HuH-7 (cell line): ENCODE data around the gene ABHD16A.

Experiments
- DNase-seq: peaks from one replicate; pipeline ENCODE4 v3.0.0; 2011; ENCODE audit warnings: low spot score

ABHD16A gene

GRCh38 chr6:31730631-31731086 lies 27.5 kb upstream of the ABHD16A start:
- DNase-seq = no peak

GRCh38 chr6:31729979-31730630 lies 27.0 kb upstream of the ABHD16A start:
- peak; percentile 74 for DNase-seq

DNA sequence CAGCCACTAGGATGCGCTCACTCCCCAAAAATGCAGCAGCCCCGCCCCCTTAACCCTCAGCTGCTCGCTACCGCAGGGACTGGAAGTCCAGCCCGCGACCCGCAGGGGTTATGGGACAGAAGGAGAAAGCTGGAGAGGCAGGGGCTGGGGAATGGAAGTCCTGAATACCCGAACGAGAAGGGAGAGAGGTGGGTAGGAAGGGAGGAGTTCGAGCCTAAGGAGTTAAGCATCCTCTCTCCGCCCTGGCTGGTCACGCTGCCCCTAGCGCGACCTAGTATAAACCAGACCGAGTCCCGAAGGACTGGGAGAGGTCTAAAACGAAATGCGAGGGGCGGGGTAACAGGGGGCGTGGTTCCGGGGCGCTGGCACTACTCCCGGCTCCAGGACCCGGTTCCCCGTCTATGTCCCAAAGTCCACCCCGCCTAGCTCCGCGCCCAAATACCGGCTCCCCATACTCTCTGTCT lies 26.4 kb upstream of the ABHD16A start:
- DNase-seq = peak; percentile 84

GRCh38 chr6:31728767-31729514 lies 25.8 kb upstream of the ABHD16A start, which contains the start of gene DDAH2:
TSS of gene DDAH2 (minus strand) at chr6:31729299. CDS start at chr6:31729161, 138 bp downstream.
- DNase-seq = no peak

DNA sequence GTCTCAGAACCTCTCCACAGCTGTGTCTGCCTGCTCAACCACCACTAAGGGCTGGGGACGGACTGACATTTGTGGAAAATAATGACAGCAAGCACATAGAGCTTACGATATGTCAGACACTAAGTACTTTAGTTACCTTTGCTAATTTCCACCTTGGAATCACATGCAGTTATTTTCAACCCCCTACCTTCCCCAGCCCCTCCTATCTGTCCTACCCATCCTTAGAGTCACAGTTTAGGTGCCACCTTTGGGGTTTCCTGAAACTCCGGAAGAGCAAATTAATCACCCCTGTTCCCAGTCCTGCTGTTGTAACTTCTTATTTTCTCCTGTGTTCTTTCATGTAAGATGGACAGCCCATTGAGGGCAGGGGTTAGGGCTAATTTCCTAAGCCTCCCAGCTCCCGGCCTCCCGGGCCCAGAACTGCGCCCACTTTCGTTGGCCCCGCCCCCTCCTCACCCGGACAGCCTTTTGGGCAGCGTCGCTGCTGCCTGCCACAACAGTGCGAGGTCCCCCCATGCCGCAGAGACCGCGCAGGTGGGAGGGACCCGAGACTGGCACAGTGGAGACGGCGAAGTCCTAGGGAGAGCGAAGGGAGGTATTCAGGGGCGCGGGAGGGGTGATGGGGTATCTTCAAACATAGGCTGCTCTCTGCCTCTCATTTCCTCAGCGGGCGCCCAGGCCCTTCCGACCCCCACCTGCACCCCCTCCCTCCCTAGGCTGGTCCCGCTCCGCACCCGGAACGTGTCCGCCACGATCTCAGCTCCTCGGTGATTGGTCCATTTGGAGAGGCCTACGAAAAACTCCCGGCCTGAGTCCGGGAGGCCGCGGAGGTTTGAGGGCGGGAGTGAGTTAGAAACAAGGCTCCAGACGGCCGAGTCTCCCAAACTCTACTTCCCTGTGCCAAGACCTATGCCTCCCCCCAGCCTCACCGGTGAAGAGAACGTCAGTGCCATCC lies 24.9 kb upstream of the ABHD16A start:
- no peak for DNase-seq

- no peak for DNase-seq
These were observed 24.1 kb upstream of the ABHD16A start for GRCh38 chr6:31727034-31727716.

- DNase-seq = no peak
These were observed 22.6 kb upstream of the ABHD16A start for GRCh38 chr6:31725502-31726350.

DNA sequence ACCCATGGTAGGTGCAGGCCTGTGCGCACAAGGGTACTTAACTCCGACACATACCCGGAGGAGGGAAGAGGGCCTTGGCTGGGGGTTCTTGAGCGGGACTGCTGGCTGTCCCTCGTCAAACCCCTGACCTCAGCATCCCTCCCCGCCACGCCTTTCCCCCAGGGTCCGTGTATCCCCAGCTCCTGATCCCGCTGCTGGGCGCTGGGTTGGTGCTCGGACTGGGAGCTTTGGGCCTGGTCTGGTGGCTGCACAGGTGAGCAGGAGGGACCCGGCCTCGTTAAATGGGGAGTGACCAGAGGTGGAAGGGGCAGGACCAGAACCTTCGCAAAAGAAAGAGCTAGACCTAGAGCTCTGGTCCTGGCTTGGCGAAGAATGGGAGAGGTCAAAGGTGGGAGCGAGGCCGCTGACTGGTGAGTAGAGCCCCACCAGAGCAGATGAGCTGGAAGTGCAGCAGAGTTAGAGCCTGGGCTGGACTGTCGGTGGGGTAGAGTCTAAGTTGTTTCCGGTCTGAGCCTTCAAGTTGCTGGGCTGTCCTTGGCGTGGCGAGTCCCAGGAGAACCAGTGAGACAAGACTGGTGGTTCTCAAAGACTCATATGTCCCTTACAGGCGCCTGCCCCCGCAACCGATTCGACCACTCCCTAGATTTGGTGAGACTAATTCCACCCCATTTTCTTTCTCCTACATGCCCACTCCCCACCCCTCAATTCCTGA lies 21.0 kb upstream of the ABHD16A start:
- no peak for DNase-seq

DNA sequence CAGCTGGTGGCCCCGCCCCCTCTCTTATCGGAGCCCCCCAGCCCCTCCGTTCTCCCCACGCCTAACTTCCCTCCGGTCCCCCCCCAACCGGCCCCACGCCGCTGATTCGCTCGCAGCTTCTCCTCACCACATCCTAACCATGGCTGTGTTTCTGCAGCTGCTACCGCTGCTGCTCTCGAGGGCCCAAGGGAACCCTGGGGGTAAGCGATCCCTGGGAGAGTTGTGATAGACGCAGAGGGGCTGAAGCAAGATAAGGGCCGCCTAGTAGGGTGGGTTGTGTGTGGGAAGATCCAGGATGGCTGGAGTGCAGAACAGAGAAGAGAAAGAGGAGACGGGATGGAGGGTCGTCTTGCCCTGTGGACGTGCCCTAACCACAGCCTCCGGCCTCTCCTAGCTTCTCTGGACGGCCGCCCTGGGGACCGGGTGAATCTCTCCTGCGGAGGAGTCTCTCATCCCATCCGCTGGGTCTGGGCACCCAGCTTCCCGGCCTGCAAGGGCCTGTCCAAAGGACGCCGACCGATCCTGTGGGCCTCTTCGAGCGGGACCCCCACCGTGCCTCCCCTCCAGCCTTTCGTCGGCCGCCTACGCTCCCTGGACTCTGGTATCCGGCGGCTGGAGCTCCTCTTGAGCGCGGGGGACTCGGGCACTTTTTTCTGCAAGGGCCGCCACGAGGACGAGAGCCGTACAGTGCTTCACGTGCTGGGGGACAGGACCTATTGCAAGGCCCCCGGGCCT lies 20.3 kb upstream of the ABHD16A start, which contains the start of gene MPIG6B:
TSS of gene MPIG6B (plus strand) at position 129 of the 735 bp plus-strand sequence. CDS start at position 140, 11 bp downstream.
- DNase-seq = no peak

GRCh38 chr6:31722173-31722572 lies 19.0 kb upstream of the ABHD16A start:
- no peak for DNase-seq

DNA sequence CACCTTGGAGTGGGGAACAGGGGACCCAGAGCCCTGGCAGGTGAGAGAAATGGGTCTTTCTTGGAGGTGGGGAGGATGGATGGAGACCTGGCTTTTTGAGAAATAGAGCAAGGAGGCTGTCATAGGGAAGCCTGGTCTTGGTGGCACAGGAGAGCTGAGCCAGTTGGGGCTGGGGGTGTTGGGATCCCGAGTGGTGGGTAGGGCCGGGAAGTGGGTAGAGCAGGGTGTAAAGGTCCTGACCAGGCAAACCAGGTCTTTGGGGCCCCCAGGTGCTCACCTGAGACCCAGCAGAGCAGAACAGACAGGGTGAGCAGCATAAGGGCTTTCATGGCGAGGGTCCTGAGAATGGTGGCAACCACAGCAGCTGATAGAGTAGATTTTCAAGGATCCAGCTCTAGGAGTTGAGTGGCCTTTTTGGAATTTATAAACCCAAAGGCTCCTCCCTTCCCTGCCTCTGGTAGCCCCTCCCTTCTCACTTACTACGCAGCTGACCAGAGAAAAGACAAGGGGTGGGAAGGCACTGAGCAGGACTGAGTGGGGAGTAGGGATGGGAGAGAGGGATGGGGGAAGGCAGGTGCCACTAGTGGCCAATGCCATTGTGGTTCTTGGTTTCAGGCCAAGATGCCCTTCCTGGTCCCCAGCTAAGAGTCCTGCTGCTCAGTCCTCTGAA lies 18.4 kb upstream of the ABHD16A start, which contains the start of gene LY6G6C:
TSS of gene LY6G6C (minus strand) at position 396 of the 670 bp plus-strand sequence. CDS start at position 329, 67 bp downstream.
- no peak for DNase-seq

- DNase-seq = no peak
These were observed 17.2 kb upstream of the ABHD16A start for GRCh38 chr6:31720196-31720770.

DNA sequence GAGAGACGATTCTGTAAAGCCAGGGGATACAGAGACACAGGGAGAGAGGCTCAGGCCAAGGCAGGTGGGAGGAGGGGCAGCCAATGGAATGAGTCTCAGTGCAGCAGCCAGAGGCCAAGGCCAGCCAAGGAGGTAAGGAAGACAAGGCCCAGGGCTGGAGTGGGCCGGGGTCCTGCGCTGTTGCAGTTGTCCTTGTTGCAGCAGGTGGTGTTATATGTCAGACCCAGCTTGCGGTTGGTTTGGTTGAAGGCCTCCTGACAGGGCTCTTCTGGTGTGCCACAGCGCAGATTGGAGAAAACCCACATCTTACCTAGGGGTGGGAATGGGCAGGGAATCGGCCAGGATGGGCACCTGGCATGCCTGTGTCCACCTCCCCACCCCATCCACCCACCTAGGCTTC lies 15.9 kb upstream of the ABHD16A start:
- no peak for DNase-seq

DNA sequence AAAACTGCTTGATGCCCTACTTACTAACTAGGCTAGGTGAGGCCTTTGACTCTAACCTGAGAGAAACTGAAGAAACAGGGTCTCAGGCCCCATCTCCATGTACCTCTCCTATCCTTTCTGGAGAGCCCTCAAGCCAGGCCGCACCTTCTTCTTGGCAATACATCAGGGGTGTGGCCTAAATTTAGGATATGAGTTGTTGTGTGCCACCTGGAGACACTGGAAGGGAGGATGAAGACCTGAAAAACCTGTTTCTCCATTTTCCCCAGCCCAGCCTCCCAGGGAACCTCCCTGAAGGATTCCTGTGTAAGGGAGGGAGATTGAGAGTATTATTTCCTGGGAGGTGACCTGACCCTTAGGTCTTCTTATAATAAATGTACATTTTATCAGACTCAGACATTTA lies 15.1 kb upstream of the ABHD16A start:
- no peak for DNase-seq

DNA sequence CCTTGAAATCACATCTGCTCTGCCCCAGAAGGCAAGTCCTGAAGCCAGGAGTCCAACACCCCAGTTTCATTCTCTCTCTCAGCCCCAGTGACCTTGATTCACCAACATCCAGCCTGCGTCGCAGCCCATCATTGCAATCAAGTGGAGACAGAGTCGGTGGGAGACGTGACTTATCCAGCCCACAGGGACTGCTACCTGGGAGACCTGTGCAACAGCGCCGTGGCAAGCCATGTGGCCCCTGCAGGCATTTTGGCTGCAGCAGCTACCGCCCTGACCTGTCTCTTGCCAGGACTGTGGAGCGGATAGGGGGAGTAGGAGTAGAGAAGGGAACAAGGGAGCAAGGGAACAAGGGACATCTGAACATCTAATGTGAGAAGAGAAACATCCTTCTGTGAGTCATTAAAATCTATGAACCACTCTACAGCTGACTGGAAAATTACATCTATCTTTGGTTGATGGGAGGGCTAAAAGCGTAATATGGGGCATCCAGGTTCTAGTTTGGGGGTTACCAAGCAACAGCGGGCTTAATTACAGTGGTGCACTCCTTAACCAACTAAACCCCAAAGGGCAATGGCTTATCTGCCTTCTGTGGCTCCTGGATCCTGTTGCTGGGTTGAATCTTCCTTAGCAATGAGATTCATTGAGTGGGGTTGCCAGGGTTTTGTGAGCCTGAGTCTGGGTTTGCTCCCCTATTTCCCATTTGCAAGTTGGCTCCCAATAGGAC lies 14.5 kb upstream of the ABHD16A start:
- DNase-seq = no peak

- no peak for DNase-seq
These were observed 12.2 kb upstream of the ABHD16A start, which contains the start of gene LY6G6D for GRCh38 chr6:31715022-31715958. TSS of gene LY6G6D (plus strand) at chr6:31715348. CDS start at chr6:31715356, 8 bp downstream.
